ENCODE results near the gene C12orf56. TPM values are rescaled to one million over a fixed set of nuclear protein-coding genes. Genes with fewer than 3 reads are reported as not detected.
"Not testable (repeated sequence)": the region's sequence is repeated elsewhere in the genome, so short reads cannot be mapped to it uniquely, and the experiment has no call there.

The C12orf56 gene
- total RNA-seq, 1 experiment from 2014 or later = not detected

DNA sequence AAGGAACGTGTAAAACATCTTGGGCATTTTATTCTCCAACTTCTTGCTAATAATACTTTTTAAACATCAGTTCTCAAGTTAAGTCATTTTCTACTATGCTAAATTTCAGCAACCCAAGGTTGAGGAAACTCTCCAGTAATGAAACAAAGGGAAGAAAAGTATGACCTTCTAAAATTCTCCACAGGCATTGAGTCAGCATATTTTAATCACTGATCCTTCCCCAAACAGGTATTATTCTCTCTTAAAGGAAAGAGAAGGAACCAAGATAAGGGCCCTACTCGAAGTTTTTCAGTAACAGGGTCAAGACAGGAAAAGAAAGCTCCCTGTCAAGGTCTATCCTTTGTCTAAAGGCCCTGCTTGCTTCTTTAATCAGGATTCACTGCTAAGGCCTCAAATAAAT lies 171.4 kb downstream of the C12orf56 start:
- DNase-seq (ENCODE audit: unreplicated experiment) = no peak
- no peak overlapping the region for H3K27ac Mint-ChIP-seq (ENCODE audit: low read depth, unreplicated experiment)
- intact Hi-C loops (cut with micrococcal nuclease) = no loop called here
- CTCF ChIA-PET = no interaction called here
- BruUV-seq (replicated peaks) = no TSS peak
- H3K9me3 Mint-ChIP-seq (ENCODE audit: unreplicated experiment) = peaks cover 7% of the 10 kb centered on the region
- H3K4me1 Mint-ChIP-seq (ENCODE audit: insufficient read depth, unreplicated experiment) = peaks cover 18% of the 10 kb centered on the region
- no peaks in the 10 kb centered on the region for H3K27me3 Mint-ChIP-seq (ENCODE audit: insufficient read depth, unreplicated experiment)
- no peak overlapping the region for H3K4me3 Mint-ChIP-seq (ENCODE audit: unreplicated experiment)
- POLR2A ChIA-PET = interaction anchor here (0.6 to 5.9 kb wide), 9 partner anchors 20 to 375 kb away, joined by 3 to 50 read pairs (median 4); partner anchors contain the start of gene SRGAP1
- H3K36me3 Mint-ChIP-seq (ENCODE audit: insufficient read depth, unreplicated experiment) = peaks cover 20% of the 10 kb centered on the region
- no peak for TF ChIP-seq CTCF (IDR thresholded peaks at IDR 0.05; ENCODE audit: unreplicated experiment)

DNA sequence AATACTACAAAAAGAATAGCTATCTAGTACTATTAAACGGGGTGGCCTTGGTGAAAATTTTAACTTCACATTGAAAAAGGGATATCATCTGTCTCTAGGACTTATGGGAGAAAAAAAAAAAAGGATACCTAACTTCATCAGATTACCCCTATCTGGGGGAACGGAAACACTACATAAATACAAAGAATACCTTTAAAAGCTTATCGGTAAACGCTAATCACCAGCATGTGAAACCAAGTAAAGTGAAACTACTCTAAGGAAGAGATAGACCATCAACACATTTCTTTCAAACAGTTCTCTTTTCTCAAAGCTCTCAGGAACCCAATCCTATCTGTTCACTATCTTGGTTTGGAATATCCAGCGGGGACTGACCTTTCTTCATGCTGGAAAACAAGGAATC lies 172.0 kb downstream of the C12orf56 start:
- Mint-ChIP-seq H3K4me3 (ENCODE audit: unreplicated experiment) (no peak overlapping the region), H3K27me3 (ENCODE audit: insufficient read depth, unreplicated experiment) (no peaks in the 10 kb centered on the region), H3K4me1 (ENCODE audit: insufficient read depth, unreplicated experiment) (peaks cover 18% of the 10 kb centered on the region), H3K27ac (ENCODE audit: low read depth, unreplicated experiment) (no peak overlapping the region), H3K9me3 (ENCODE audit: unreplicated experiment) (peaks cover 7% of the 10 kb centered on the region), H3K36me3 (ENCODE audit: insufficient read depth, unreplicated experiment) (peaks cover 20% of the 10 kb centered on the region)
- POLR2A ChIA-PET = interaction anchor here (0.6 to 5.9 kb wide), 8 partner anchors 21 to 374 kb away, joined by 3 to 50 read pairs (median 4); partner anchors contain the start of gene SRGAP1
- no peak for DNase-seq (ENCODE audit: unreplicated experiment)
- CTCF ChIA-PET = interaction anchor here (0.6 to 2.0 kb wide), 4 partner anchors 25 to 379 kb away, joined by 3 to 9 read pairs (median 6); partner anchors contain the start of gene SRGAP1
- no TSS peak for BruUV-seq (replicated peaks)
- intact Hi-C loops (cut with micrococcal nuclease) = no loop called here
- no peak for TF ChIP-seq CTCF (IDR thresholded peaks at IDR 0.05; ENCODE audit: unreplicated experiment)

- H3K4me3 Mint-ChIP-seq (ENCODE audit: unreplicated experiment); intact Hi-C loops (cut with micrococcal nuclease); H3K27me3 Mint-ChIP-seq (ENCODE audit: insufficient read depth, unreplicated experiment); DNase-seq (ENCODE audit: unreplicated experiment); H3K9me3 Mint-ChIP-seq (ENCODE audit: unreplicated experiment); BruUV-seq (replicated peaks): not testable (repeated sequence)
- CTCF ChIA-PET = interaction anchor here (0.6 to 2.0 kb wide), 4 partner anchors 10 to 378 kb away, joined by 4 to 9 read pairs (median 6); partner anchors contain the start of gene SRGAP1
- H3K36me3 Mint-ChIP-seq (ENCODE audit: insufficient read depth, unreplicated experiment) = peaks cover 23% of the 10 kb centered on the region
- POLR2A ChIA-PET = interaction anchor here (0.9 to 2.5 kb wide), 3 partner anchors 34 to 47 kb away, joined by 3 to 10 read pairs (median 3); no protein-coding TSS in a partner anchor
- H3K4me1 Mint-ChIP-seq (ENCODE audit: insufficient read depth, unreplicated experiment) = peaks cover 18% of the 10 kb centered on the region
- H3K27ac Mint-ChIP-seq (ENCODE audit: low read depth, unreplicated experiment) = peak overlapping the region; percentile 81
Measured at GRCh38 chr12:64217643-64218042, 172.9 kb downstream of the C12orf56 start.

DNA sequence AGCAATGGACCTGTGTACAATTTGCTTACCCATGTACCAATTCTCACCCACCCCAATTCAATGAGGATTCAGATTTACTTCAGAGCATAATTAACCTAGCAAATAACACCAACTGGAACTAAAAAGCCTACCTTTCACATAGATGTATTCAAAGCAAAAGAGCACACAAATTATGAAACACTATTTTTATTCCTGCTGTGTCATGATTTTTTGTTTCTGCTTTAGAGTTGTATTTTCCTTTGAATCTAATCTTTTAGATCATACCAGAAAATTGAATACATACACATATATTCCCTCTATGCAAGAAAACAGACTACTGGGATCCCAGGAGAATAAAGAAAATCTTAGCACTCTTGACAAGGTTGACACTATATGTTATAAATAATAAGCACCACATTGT lies 174.3 kb downstream of the C12orf56 start:
- ChIA-PET CTCF (interaction anchor here (0.5 to 2.0 kb wide), 2 partner anchors 55 to 377 kb away, joined by 3 to 8 read pairs; no protein-coding TSS in a partner anchor), POLR2A (interaction anchor here (0.6 kb wide), 1 partner anchor 36 kb away, joined by 3 read pairs; no protein-coding TSS in a partner anchor)
- Mint-ChIP-seq H3K27ac (ENCODE audit: low read depth, unreplicated experiment) (no peak overlapping the region), H3K4me3 (ENCODE audit: unreplicated experiment) (no peak overlapping the region), H3K9me3 (ENCODE audit: unreplicated experiment) (peaks cover 7% of the 10 kb centered on the region), H3K36me3 (ENCODE audit: insufficient read depth, unreplicated experiment) (peaks cover 29% of the 10 kb centered on the region), H3K27me3 (ENCODE audit: insufficient read depth, unreplicated experiment) (no peaks in the 10 kb centered on the region), H3K4me1 (ENCODE audit: insufficient read depth, unreplicated experiment) (peaks cover 15% of the 10 kb centered on the region)
- no peak for TF ChIP-seq CTCF (IDR thresholded peaks at IDR 0.05; ENCODE audit: unreplicated experiment)
- no peak for DNase-seq (ENCODE audit: unreplicated experiment)
- BruUV-seq (replicated peaks) = no TSS peak
- intact Hi-C loops (cut with micrococcal nuclease) = no loop called here

Other genes starting within 250 kb of the C12orf56 start
- gene KICS2, start 168.5 kb downstream of the C12orf56 start, total RNA-seq (2022) = 9.5 and 11.9 TPM in 2 replicates
- 261 and 298 TPM in 2 replicates for gene XPOT, start 13.6 kb upstream of the C12orf56 start, total RNA-seq (2022)
- 19.6 and 23.0 TPM in 2 replicates for gene TBK1, start 61.4 kb upstream of the C12orf56 start, total RNA-seq (2022)
- 30.5 and 30.6 TPM in 2 replicates for gene RASSF3, start 219.7 kb upstream of the C12orf56 start, total RNA-seq (2022)

All from MCF 10A (cell line).